ENCODE measurements around the gene ITLN2.
"Not testable (repeated sequence)": the region's sequence is repeated elsewhere in the genome, so short reads cannot be mapped to it uniquely, and the experiment has no call there.

ITLN2 gene

GRCh38 chr1:160953030-160953429 lies 1.6 kb downstream of the ITLN2 start:
- no peak for DNase-seq (ENCODE audit: low read depth, low spot score)

- no peak for DNase-seq (ENCODE audit: low read depth, low spot score)
Measured at GRCh38 chr1:160952129-160952510, 2.5 kb downstream of the ITLN2 start.

GRCh38 chr1:160951443-160952128 lies 3.0 kb downstream of the ITLN2 start:
- no peak for DNase-seq (ENCODE audit: low read depth, low spot score)

- no peak for DNase-seq (ENCODE audit: low read depth, low spot score)
Measured at GRCh38 chr1:160950657-160951056, 4.0 kb downstream of the ITLN2 start.

- no peak for DNase-seq (ENCODE audit: low read depth, low spot score)
Measured at GRCh38 chr1:160949881-160950280, 4.7 kb downstream of the ITLN2 start.

- DNase-seq (ENCODE audit: low read depth, low spot score): not testable (repeated sequence)
Measured at GRCh38 chr1:160949216-160949880, 5.3 kb downstream of the ITLN2 start.

- not testable (repeated sequence) for DNase-seq (ENCODE audit: low read depth, low spot score)
Measured at GRCh38 chr1:160947174-160947759, 7.3 kb downstream of the ITLN2 start.

GRCh38 chr1:160945881-160946280 lies 8.7 kb downstream of the ITLN2 start:
- DNase-seq (ENCODE audit: low read depth, low spot score): not testable (repeated sequence)

GRCh38 chr1:160945079-160945478 lies 9.5 kb downstream of the ITLN2 start:
- no peak for DNase-seq (ENCODE audit: low read depth, low spot score)

GRCh38 chr1:160942926-160943325 lies 11.7 kb downstream of the ITLN2 start:
- DNase-seq (ENCODE audit: low read depth, low spot score): no peak

GRCh38 chr1:160936666-160937065 lies 17.9 kb downstream of the ITLN2 start:
- not testable (repeated sequence) for DNase-seq (ENCODE audit: low read depth, low spot score)

GRCh38 chr1:160935527-160936258 lies 18.9 kb downstream of the ITLN2 start:
- DNase-seq (ENCODE audit: low read depth, low spot score): no peak

GRCh38 chr1:160933305-160933704 lies 21.3 kb downstream of the ITLN2 start:
- DNase-seq (ENCODE audit: low read depth, low spot score): not testable (repeated sequence)

GRCh38 chr1:160925652-160926244 lies 28.9 kb downstream of the ITLN2 start:
- no peak for DNase-seq (ENCODE audit: low read depth, low spot score)

- DNase-seq (ENCODE audit: low read depth, low spot score): no peak
Measured at GRCh38 chr1:160924791-160925651, 29.6 kb downstream of the ITLN2 start.

GRCh38 chr1:160916666-160917065 lies 37.9 kb downstream of the ITLN2 start:
- DNase-seq (ENCODE audit: low read depth, low spot score): no peak

- not testable (repeated sequence) for DNase-seq (ENCODE audit: low read depth, low spot score)
Measured at GRCh38 chr1:160913229-160913628, 41.4 kb downstream of the ITLN2 start.

- no peak for DNase-seq (ENCODE audit: low read depth, low spot score)
Measured at GRCh38 chr1:160911925-160912324, 42.7 kb downstream of the ITLN2 start.

- no peak for DNase-seq (ENCODE audit: low read depth, low spot score)
Measured at GRCh38 chr1:160911441-160911840, 43.2 kb downstream of the ITLN2 start.

- no peak for DNase-seq (ENCODE audit: low read depth, low spot score)
Measured at GRCh38 chr1:160910170-160910750, 44.3 kb downstream of the ITLN2 start.

GRCh38 chr1:160907976-160908375 lies 46.6 kb downstream of the ITLN2 start:
- DNase-seq (ENCODE audit: low read depth, low spot score): no peak

All from brain pericyte (primary cell).